ENCODE results near the gene SDHAF4.

SDHAF4 gene

GRCh38 chr6:70574643-70575042, 7.9 kb downstream of the SDHAF4 start:
- TF ChIP-seq CTCF (IDR thresholded peaks at IDR 0.05; ENCODE audit: low read length) (no peak), EZH2 (IDR thresholded peaks at IDR 0.05; ENCODE audit: borderline replicate concordance, low read length) (no peak)
- Histone ChIP-seq H3K36me3 (ENCODE audit: insufficient read depth, low read length) (peaks cover 10% of the 10 kb centered on the region), H3K9me3 (ENCODE audit: low read length) (no peaks in the 10 kb centered on the region), H3K9ac (ENCODE audit: low read length) (no peak overlapping the region), H3K9me2 (ENCODE audit: low read depth, low read length) (no peaks in the 10 kb centered on the region), H3K27ac (ENCODE audit: low read depth, low read length, poor library complexity, severe bottlenecking) (no peak overlapping the region), H3K4me1 (ENCODE audit: insufficient read depth, low read length, severe bottlenecking) (no peaks in the 10 kb centered on the region), H3K79me2 (ENCODE audit: insufficient read depth, low read length) (no peaks in the 10 kb centered on the region), H4K20me1 (ENCODE audit: insufficient read depth, low read length) (no peaks in the 10 kb centered on the region), H3K27me3 (ENCODE audit: insufficient read depth, low read length) (no peaks in the 10 kb centered on the region), H3F3A (ENCODE audit: insufficient read depth, low read length) (no peaks in the 10 kb centered on the region), H2AFZ (ENCODE audit: low read length) (no peak overlapping the region), H3K4me2 (ENCODE audit: low read length) (no peak overlapping the region), H3K4me3 (ENCODE audit: low read depth, low read length, poor library complexity, severe bottlenecking) (no peak overlapping the region)

- TF ChIP-seq EZH2 (IDR thresholded peaks at IDR 0.05; ENCODE audit: borderline replicate concordance, low read length) (no peak), CTCF (IDR thresholded peaks at IDR 0.05; ENCODE audit: low read length) (no peak)
- Histone ChIP-seq H3F3A (ENCODE audit: insufficient read depth, low read length) (no peaks in the 10 kb centered on the region), H3K36me3 (ENCODE audit: insufficient read depth, low read length) (peaks cover 11% of the 10 kb centered on the region; the same call in 1 of the 2 replicates), H3K79me2 (ENCODE audit: insufficient read depth, low read length) (no peaks in the 10 kb centered on the region), H3K9ac (ENCODE audit: low read length) (no peak overlapping the region), H3K9me2 (ENCODE audit: low read depth, low read length) (no peaks in the 10 kb centered on the region), H3K27ac (ENCODE audit: low read depth, low read length, poor library complexity, severe bottlenecking) (no peak overlapping the region), H3K9me3 (ENCODE audit: low read length) (no peaks in the 10 kb centered on the region), H4K20me1 (ENCODE audit: insufficient read depth, low read length) (no peaks in the 10 kb centered on the region), H3K4me3 (ENCODE audit: low read depth, low read length, poor library complexity, severe bottlenecking) (no peak overlapping the region), H3K4me2 (ENCODE audit: low read length) (no peak overlapping the region), H3K27me3 (ENCODE audit: insufficient read depth, low read length) (no peaks in the 10 kb centered on the region), H3K4me1 (ENCODE audit: insufficient read depth, low read length, severe bottlenecking) (no peaks in the 10 kb centered on the region), H2AFZ (ENCODE audit: low read length) (no peak overlapping the region)
These were observed 9.3 kb downstream of the SDHAF4 start for GRCh38 chr6:70575899-70576495.

GRCh38 chr6:70586114-70586513, 19.4 kb downstream of the SDHAF4 start:
- no peak overlapping the region for H3K4me2 ChIP-seq (ENCODE audit: low read length)
- no peaks in the 10 kb centered on the region for H3K4me1 ChIP-seq (ENCODE audit: insufficient read depth, low read length, severe bottlenecking)
- H3K9ac ChIP-seq (ENCODE audit: low read length) = no peak overlapping the region
- no peaks in the 10 kb centered on the region for H3F3A ChIP-seq (ENCODE audit: insufficient read depth, low read length)
- H4K20me1 ChIP-seq (ENCODE audit: insufficient read depth, low read length) = no peaks in the 10 kb centered on the region
- H3K4me3 ChIP-seq (ENCODE audit: low read depth, low read length, poor library complexity, severe bottlenecking) = no peak overlapping the region
- no peak overlapping the region for H2AFZ ChIP-seq (ENCODE audit: low read length)
- H3K9me3 ChIP-seq (ENCODE audit: low read length) = no peaks in the 10 kb centered on the region
- TF ChIP-seq CTCF (IDR thresholded peaks at IDR 0.05; ENCODE audit: low read length) (no peak), EZH2 (IDR thresholded peaks at IDR 0.05; ENCODE audit: borderline replicate concordance, low read length) (no peak)
- H3K9me2 ChIP-seq (ENCODE audit: low read depth, low read length) = no peaks in the 10 kb centered on the region
- H3K79me2 ChIP-seq (ENCODE audit: insufficient read depth, low read length) = no peaks in the 10 kb centered on the region
- H3K27ac ChIP-seq (ENCODE audit: low read depth, low read length, poor library complexity, severe bottlenecking) = no peak overlapping the region
- H3K36me3 ChIP-seq (ENCODE audit: insufficient read depth, low read length) = peaks cover 33% of the 10 kb centered on the region
- no peaks in the 10 kb centered on the region for H3K27me3 ChIP-seq (ENCODE audit: insufficient read depth, low read length)

All from OCI-LY1 (cell line).